COLO668 (cell line): Measurements from ENCODE around the gene PCDHB3.
"Not testable (repeated sequence)": the region's sequence is repeated elsewhere in the genome, so short reads cannot be mapped to it uniquely, and the experiment has no call there.

ENCODE experiments used
- DNase-seq: peaks from one replicate; lab custom pipeline; 2025; ENCODE audit not compliant: unreplicated experiment; lab: John Stamatoyannopoulos, UW

The PCDHB3 gene

DNA sequence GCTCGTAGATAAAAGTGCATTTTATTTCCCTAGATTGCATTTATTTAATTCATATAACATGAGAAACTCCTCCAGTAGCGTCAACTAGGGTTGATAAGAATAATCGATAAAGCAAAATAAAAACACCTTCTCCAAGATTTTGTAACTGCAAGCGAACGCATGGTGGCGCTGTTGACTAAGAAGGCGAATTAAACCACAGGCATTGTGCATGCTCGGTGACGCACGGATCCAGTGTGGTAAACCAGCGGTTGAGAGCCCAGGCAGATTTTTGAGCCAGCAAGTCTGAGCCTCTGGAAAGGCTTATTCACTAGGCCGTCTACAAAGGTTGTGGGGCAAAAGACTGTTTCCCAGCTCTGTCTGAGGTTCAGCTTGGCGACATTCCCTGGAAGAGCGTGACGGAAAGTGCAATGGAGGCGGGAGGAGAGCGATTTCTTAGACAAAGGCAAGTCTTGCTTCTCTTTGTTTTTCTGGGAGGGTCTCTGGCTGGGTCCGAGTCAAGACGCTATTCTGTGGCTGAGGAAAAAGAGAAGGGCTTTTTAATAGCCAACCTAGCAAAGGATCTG is at the start of gene PCDHB3:
Gene PCDHB3, plus strand, starts transcription at position 231 of the 563 bp plus-strand sequence. Its CDS starts 177 bp downstream, at position 408.
- DNase-seq = no peak

DNA sequence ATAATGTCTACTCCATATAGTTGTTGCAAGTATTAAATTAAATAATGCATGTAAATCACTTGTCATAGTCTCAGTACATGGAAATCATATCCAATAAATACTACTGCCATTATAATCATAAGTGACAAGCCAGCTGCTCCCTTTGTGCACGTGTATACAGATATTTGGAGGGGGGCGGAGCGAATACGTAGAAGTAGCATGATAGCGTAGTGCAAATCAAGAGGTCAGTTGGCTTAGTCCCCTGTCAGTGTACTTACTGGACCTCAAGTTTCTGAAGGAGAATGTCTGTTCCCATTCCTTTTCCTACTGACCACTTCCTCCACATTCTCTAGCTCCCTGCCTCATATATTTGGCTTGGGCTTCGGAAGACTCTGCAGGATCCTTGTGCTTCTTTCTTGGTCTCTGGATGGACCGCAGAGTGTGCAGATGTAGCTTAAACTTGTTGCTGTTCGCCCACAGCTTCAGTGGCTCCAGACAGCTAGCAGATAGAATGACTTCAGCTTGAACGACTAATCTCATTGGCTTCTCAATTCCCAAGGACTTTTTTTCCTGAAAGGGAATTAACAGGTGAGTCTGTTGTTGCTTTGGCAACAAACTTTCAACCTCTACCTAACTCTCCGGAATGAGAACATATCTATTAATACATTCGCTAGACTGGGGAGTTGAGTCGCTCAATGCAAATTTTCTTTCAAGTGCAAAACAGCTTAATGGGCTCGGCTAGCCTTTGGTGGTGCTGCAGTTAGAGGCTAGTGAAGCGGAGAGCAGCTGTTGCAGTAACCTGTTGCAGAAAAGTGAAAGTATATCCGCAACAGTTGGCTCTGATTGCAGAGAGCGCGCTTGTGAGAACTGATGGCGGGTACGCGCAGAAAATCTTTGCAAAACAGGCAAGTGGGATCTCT is 49.4 kb upstream of the PCDHB3 start, which contains the start of gene PCDHB1:
Gene PCDHB1, plus strand, starts transcription at position 753 of the 899 bp plus-strand sequence. Its CDS starts 97 bp downstream, at position 850.
- DNase-seq = peak; percentile 42

GRCh38 chr5:141051521-141051866 is 48.8 kb upstream of the PCDHB3 start:
- DNase-seq = peak; percentile 50

DNA sequence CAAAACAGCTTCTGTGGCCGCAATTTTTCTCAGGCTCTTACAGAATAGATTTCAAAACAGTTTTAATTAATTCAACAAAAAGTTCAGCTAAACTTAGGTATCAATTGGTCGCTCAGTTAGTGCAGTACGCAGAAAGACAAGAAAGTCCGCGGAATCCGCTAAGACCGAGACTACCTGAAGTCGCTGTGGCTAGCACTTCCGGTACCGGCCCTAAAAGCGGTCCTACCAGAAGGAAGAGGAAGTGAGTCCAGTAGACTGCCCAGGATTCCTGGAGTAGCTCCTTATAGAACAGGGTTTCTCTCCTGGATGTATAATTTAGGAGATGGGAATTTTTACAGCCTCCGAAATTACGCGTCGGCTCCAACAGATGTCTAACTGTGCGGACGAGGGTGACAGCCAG is 22.4 kb upstream of the PCDHB3 start:
- DNase-seq = no peak

DNA sequence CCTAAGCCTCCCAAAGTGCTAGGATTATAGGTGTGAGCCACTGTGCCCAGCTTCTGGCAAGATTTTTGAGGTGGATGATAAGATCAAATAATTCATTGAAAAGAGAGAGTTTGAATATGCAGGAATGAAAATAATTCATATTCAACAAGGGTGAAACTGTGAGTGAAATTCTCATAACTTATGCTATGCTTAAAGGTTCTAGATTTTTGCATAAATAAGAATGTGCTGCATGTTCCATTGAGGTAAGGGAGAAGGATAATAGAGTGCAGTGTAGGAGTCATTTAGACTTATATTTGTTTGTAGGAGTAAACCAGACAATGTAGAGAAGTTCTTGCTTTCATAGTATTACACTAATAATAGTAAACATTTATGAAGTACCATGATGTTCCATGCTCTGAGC is 18.0 kb upstream of the PCDHB3 start:
- no peak for DNase-seq

- DNase-seq = peak; percentile 56
These were observed 15.7 kb upstream of the PCDHB3 start for GRCh38 chr5:141084487-141084989.

DNA sequence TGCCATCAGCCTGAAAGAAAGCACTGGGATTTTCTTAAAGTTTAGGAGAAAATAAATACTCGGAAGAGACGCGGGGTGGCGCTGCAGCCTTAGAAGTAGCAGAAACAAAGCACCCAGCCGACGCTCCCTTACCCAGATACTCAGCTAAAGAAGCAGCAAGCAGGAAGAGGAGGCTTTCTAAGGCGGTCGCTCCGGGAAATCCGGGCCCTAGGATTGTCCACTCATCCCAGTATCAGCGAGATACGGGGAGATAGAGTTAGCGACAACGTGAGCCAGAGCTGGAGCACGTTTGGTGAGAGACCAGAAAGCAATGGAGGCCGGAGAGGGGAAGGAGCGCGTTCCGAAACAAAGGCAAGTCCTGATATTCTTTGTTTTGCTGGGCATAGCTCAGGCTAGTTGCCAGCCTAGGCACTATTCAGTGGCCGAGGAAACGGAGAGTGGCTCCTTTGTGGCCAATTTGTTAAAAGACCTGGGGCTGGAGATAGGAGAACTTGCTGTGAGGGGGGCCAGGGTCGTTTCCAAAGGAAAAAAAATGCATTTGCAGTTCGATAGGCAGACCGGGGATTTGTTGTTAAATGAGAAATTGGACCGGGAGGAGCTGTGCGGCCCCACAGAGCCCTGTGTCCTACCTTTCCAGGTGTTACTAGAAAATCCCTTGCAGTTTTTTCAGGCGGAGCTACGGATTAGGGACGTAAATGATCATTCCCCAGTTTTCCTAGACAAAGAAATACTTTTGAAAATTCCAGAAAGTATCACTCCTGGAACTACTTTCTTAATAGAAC is 5.6 kb upstream of the PCDHB3 start, which contains the start of gene PCDHB2:
Gene PCDHB2, plus strand, starts transcription at position 135 of the 782 bp plus-strand sequence. Its CDS starts 176 bp downstream, at position 311.
- DNase-seq = peak; percentile 80

GRCh38 chr5:141095263-141095641 is 5.0 kb upstream of the PCDHB3 start:
- peak; percentile 0 for DNase-seq

- DNase-seq = not testable (repeated sequence)
These were observed 4.1 kb upstream of the PCDHB3 start for GRCh38 chr5:141096181-141096580.

DNA sequence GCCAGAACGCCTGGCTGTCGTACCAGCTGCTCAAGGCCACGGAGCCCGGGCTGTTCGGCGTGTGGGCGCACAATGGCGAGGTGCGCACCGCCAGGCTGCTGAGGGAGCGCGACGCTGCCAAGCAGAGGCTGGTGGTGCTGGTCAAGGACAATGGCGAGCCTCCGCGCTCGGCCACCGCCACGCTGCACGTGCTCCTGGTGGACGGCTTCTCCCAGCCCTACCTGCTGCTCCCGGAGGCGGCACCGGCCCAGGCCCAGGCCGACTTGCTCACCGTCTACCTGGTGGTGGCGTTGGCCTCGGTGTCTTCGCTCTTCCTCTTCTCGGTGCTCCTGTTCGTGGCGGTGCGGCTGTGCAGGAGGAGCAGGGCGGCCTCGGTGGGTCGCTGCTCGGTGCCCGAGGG is 3.7 kb upstream of the PCDHB3 start:
- not testable (repeated sequence) for DNase-seq

DNA sequence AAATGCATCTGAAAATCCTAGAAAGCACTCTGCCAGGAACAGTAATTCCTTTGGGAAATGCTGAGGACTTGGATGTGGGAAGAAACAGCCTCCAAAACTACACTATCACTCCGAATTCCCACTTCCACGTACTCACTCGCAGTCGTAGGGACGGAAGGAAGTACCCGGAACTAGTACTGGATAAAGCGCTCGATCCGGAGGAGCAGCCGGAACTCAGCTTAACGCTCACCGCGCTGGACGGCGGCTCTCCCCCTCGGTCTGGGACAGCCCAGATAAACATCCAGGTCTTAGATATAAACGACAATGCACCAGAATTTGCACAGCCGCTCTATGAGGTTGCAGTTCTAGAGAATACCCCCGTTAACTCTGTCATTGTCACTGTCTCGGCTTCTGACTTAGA is 786 bp downstream of the PCDHB3 start:
- no peak for DNase-seq

- not testable (repeated sequence) for DNase-seq
These were observed 1.8 kb downstream of the PCDHB3 start for GRCh38 chr5:141102070-141102469.

DNA sequence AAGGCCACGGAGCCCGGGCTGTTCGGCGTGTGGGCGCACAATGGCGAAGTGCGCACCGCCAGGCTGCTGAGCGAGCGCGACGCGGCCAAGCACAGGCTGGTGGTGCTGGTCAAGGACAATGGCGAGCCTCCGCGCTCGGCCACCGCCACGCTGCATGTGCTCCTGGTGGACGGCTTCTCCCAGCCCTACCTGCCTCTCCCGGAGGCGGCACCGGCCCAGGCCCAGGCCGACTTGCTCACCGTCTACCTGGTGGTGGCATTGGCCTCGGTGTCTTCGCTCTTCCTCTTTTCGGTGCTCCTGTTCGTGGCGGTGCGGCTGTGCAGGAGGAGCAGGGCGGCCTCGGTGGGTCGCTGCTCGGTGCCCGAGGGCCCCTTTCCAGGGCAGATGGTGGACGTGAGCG is 2.2 kb downstream of the PCDHB3 start:
- not testable (repeated sequence) for DNase-seq

- no peak for DNase-seq
These were observed 5.1 kb downstream of the PCDHB3 start for GRCh38 chr5:141105350-141105749.

- no peak for DNase-seq
These were observed 19.0 kb downstream of the PCDHB3 start for GRCh38 chr5:141119250-141119649.

DNA sequence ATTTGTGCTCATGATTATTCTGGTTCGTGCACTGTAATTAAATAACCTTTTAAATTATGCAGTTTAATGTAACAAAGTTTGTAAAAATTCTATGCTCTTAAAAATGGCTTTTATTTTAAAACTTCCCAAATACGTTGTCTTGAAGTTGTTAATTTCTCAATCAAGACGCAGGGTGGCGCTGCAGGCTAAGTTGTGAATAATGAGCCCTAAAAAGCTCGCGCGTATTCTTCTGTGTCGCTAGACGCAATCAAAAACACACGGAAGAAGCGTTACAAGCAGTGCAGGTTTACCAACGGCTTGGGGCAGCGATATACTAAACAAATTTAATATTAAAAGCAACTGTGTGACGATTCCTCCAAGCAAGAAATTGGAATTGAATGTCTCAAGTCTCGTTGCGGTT is 21.3 kb downstream of the PCDHB3 start, which contains the start of gene PCDHB4:
Gene PCDHB4, plus strand, starts transcription at position 256 of the 400 bp plus-strand sequence. CDS start 181 bp downstream, outside the sequence.
- no peak for DNase-seq

DNA sequence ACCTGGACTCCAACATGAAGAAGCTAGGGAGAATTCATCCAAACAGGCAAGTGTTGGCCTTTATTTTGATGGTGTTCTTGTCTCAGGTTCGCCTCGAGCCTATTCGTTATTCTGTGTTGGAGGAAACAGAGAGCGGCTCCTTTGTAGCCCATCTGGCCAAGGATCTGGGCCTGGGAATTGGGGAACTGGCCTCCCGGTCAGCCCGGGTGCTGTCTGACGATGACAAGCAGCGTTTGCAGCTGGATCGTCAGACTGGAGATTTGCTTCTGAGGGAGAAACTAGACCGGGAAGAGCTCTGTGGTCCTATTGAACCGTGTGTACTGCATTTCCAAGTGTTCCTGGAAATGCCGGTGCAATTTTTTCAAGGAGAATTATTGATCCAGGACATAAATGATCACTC is 21.7 kb downstream of the PCDHB3 start:
- no peak for DNase-seq

- DNase-seq = not testable (repeated sequence)
These were observed 23.3 kb downstream of the PCDHB3 start for GRCh38 chr5:141123396-141124135.

DNA sequence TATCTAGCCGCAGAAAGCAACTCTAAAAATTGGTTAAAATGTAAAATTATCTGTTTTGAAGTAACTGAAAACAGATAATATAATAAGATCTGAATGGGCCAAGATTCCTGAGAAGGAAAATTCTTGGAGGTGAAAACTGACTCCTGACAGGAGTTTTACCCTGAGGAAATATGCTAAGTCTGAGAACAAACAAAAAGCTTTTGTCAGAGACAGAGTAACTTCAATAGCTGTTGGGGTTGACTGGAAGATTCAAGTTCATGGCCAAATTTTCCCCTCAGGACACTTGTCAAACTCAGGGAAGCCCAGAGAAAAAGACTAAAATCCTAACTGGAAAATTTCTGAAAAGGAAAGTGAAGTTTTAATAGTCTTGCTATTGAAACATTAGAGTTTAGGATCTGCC is 27.0 kb downstream of the PCDHB3 start:
- DNase-seq = no peak

DNA sequence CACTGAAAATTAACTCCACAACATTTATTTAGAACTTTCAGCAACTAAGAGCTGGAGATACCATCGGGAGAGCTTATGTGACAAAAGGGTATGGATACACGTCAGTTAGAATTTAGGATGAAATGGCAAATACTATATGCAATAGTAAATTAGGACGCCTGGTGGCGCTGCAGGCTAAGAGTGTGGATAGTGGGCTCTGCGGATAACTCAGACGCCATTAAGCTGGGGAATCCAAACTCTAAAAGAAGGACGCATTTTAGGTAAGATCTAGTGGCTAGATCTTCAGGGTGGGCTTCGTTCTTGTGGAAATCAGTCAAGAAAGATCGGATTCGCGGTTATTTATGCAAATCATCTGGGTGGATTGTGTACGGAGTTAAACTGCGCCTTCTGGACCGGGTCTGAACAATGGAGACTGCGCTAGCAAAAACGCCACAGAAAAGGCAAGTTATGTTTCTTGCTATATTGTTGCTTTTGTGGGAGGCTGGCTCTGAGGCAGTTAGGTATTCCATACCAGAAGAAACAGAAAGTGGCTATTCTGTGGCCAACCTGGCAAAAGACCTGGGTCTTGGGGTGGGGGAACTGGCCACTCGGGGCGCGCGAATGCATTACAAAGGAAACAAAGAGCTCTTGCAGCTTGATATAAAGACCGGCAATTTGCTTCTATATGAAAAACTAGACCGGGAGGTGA is 34.9 kb downstream of the PCDHB3 start, which contains the start of gene PCDHB5:
Gene PCDHB5, plus strand, starts transcription at position 177 of the 688 bp plus-strand sequence. Its CDS starts 229 bp downstream, at position 406.
- peak; percentile 71 for DNase-seq
